HG03520 (cell line): Measurements from ENCODE around the gene HSDL2.
"Not testable (repeated sequence)": the region's sequence is repeated elsewhere in the genome, so short reads cannot be mapped to it uniquely, and the experiment has no call there.

ENCODE experiments used
- ATAC-seq: cut with Tn5 transposase; IDR thresholded peaks from one replicate; pipeline ENCODE4 v1.9.1; 2021; ENCODE audit warnings: mild to moderate bottlenecking, moderate library complexity; ENCODE audit not compliant: unreplicated experiment

HSDL2 gene

DNA sequence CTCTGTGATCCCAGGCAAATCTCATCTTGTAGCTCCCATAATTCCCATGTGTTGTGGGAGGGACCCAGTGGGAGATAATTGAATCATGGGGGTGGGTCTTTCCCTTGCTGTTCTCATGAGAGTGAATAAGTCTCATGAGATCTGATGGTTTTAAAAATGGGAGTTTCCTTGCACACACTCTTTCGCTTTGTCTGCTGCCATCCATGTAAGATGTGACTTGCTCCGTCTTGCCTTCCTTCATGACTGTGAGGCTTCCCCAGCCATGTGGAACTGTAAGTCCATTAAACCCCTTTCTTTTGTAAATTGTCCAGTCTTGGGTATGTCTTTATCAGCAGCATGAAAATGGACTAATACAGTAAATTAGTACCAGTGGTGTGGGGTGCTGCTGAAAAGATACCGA lies 14.7 kb upstream of the HSDL2 start:
- ATAC-seq = not testable (repeated sequence)

DNA sequence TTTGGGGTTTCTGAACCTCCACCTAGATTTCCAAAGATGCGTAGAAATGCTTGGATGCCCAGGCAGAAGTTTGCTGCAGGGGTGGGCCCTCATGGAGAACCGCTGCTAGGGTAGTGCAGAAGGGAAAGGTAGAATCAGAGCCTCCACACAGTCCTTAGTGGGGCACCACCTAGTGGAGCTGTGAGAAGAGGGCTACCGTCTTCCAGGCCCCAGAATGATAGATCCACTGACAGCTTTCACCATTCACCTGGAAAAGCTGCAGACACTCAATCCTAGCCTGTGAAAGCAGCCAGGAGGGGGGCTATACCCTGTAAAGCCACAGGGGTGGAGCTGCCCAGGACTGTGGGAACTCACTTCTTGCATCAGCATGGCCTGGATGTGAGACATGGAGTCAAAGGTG lies 13.3 kb upstream of the HSDL2 start:
- ATAC-seq = no peak

DNA sequence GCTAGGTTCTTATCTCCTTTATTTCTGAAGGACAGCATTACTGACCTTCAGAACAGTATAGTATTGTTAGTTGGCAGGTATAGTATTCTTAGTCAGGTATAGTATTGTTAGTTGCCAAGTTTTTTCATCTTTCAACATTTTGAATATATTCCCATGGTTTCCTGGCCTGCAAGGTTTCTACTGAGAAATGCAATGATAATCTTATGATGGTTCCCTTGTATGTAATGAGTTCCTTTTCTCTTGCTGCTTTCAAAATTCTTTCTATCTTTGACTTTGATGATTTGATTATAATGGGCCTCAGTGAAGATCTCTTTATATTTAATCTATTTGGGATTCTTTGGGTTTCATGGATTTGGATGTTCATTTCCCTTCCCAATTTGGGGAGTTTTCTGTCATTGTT lies 12.4 kb upstream of the HSDL2 start:
- ATAC-seq = no peak

DNA sequence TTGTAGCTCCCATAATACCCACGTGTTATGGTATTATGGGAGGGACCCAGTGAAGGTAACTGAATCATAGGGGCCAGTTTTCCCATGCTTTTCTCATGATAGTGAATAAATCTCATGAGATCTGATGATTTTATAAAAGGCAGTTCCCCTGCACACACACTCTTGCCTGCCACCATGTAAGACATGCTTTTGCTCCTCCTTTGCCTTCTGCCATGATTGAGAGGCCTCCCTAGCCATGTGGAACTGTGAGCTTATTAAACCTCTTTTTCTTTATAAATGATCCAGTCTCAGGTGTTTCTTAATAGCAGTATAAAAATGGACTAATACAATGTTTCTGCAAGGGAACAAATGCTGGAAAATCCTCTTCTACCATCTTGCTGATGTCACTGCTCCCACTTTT lies 10.1 kb upstream of the HSDL2 start:
- no peak for ATAC-seq

DNA sequence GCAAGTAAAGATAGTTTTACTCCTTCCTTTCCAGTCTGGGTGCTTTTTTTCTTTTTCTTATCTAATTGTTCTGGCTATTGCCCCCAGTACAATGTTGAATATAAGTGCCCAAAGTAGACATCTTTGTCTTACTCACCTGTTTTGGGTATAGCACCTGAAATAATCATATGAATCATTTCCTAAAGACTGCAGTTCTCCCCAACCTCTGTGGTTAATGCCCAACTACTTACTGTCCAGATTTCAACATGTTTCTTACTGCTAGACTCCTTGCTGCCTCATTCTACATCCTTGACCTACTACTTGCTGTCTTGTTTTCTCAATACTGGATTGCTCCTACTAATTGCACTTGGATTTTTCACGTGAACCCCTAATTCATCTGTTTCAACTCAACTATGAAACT lies 8.8 kb upstream of the HSDL2 start:
- no peak for ATAC-seq

DNA sequence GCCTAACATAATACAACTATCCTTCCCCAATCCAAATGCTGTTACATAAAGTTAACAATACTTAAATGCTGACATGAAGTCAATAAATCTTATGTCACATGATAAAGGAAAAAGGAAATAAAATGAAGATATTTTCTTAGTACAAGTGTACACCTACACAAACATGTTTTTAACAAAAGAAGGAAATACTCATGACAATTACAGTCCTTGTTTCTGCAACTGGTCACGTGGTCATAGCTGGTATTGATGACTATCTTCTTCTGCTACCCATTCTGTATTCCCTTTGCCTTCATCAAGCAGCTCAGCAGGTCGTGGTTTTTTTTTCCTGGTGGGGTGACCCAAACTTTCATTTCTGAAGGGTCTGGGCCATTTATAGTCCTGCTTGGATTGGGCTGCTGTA lies 6.2 kb upstream of the HSDL2 start:
- ATAC-seq = not testable (repeated sequence)

DNA sequence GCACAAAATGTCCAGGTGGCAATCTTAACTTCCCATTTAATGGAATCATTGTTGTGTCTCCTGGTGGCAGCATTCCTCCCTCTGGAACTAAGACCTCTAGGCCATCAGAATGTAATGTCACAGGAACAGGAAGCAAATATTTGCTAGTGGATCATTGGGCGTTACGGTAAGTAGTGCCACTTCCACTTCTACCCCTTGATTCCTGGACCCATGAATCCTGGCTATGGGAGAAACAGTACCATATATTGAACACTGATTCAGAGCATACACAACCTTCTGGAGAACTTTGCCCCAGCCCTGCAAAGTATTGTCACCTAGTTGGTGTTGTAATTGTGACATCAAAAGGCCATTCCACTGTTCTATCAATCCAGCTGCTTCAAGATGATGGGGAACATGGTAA lies 5.7 kb upstream of the HSDL2 start:
- ATAC-seq = not testable (repeated sequence)

DNA sequence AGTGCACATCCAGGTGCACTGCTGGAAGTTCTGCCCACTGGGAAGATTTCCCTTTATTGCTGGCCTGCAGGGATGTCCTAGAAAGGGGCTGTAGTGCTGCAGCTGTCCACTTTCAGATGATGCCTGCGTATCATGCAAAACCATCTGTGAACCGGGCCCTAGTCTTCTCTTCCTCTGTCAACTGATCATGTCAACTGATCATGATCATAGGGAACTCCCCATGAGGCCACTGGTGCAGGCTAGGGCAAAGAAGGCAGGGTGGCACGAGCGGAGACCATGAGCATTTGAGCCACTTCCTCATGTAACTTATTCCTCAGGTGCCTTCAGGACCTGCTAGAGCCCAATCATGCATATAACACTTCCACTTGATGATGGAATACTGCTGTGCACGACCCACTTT lies 4.5 kb upstream of the HSDL2 start:
- no peak for ATAC-seq

DNA sequence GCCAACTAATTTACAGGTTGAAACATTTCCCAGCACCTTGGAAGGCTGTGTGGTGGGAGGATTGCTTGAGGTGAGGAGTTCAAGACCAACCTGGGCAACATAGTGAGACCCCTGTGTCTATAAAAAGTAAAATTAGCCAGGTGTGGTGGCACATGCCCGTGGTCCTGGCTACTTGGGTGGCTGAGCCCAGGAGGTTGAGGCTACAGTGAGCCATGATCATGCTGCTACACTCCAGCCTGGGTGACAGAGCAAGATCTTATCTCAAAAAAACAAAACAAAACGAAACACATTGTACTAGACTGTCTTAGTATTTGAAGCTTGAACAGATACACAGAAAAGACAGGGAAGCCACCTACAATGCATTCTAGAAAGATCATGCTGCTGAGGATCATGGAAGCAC lies 2.8 kb upstream of the HSDL2 start:
- ATAC-seq = no peak

DNA sequence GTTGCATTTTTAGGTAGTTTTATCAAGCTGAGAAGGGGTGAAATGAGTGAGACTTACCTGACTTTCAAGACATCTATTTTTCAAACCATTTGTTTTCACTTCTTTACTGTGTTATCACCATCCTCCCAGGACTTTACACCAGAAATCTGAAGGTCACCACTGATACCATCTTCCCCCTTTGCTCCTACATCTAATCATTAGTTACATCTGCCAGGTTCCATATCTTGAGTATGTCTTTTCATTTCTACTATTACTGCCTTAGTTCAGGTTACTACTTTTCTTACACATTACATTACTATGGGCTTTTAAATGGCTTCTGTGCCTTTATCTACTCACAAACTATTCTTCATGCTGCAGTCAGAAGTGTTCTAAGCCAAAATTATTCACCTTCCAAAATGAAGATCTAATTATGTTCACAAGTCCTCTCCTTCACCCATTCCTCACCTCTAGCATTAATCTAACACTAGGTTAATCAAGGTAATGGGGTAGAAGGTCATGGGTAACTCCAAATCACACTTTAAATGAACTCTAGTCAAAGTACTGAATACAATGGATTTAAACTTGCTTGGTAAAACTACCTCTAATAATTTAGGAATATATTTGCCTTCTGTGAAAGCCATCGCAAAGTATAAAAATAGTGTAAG lies 2.1 kb upstream of the HSDL2 start:
- no peak for ATAC-seq

DNA sequence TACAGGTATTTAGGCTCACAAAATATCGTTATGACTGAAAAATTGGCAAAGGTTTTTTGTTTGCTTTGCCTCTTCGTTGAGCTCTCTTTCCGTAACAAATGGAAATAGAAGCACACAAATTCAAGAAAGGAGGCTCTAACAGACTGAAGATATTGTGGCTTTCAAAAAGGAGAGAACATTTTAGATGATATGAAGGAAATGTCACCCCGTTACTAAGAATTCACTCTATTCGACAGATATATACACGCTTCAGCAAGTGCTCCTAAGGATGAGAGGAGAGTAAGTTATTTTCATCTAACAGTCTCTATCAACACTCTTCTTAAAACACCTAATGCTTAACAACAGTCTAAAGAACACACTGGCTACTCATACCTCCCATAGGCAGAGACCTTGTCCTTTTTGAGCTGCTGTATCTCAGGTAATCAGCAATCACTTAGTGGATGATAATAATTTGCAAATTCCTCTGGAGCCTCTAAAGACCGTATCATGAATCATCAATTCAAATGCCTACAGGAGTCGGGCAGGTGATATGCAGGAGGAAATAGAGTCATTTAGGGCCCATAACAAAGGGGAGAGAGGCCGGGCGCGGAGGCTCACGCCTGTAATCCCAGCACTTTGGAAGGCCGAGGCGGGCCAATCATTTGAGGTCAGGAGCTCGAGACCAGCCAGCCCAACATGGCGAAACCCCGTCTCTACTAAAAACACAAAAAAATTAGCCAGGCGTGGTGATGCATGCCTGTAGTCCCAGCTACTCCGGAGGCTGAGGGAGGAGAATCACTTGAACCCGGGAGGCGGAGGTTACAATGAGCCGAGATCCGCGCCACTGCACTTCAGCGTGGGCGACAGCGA lies 1.4 kb upstream of the HSDL2 start:
- peak; percentile 4 for ATAC-seq

DNA sequence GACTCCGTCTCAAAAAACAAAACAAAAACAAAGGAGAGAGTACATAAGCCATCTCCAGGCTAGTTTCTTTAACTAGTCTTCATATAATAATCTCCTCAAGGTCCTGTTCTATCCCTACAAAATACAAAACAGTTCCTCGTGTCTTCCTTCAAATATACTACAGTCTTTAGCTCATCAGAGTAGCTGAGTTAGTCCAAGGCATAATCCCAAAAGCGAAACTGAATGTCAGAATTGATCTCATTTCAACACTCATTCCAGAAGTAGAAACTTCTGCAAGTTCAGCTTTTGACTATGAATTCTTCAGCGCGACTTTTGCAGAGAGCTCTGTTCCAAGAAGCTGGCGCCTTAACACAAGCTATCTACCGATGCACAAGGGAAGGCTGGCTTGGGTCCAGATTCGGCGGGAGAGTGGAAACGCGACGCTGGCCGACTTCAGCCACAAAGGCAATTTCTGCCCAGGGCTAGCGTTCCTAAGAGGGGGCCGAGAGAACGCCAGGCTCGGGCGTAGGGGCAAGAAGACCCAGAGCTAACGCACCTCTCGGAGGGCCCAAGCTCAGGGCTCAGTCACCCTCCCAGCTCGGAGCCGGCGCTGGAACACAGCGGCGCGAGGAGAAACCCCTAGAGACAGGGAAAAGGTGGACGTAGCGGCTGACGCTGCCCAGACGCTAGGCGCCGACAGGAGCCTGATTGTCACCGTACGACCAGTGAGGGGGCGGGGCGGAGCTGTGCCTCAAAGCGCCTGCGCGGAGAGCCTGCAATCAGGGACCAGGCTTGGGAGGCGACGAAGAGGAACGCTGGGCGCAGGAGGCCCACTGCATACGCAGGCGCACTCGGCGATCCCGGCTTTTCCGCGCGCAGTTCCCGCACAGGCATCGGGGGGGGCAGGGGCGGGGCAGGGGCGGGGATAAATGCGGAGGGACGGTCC lies 469 bp upstream of the HSDL2 start:
- ATAC-seq = peak; percentile 67

DNA sequence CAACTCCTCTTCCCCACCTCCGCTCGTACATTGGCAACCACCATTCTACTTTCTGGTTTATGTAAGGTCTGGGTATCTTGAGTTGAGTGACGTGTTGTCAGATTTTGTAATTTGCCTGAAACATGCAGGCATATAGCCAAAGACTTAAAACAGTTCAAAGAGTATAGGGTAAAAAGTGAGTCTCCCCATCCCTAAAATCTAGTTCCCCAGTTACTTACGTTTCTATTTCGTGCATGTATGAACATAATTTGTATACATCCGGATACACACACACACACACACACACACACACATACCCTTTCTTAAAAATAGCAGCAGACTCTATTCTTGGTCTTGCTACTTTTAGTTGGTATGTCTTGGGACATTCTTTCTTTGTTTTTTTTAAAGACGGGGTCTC lies 915 bp downstream of the HSDL2 start:
- no peak for ATAC-seq

DNA sequence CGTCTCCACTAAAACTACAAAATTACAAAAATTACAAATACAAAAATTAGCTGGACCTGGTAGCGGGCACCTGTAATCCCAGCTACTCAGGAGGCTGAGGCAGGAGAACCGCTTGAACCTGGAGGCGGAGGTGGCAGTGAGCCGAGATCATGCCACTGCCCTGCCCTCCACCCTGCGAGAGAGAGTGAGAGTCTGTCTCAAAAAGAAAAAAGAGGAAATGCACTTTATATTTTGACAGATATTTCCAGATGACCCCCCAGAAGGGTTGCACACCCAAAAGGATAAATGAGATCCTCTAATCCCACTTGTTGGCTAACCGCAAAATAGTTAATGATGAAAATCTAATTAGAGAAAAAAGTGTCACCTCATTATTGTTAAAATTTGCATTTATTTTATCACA lies 2.2 kb downstream of the HSDL2 start:
- no peak for ATAC-seq

DNA sequence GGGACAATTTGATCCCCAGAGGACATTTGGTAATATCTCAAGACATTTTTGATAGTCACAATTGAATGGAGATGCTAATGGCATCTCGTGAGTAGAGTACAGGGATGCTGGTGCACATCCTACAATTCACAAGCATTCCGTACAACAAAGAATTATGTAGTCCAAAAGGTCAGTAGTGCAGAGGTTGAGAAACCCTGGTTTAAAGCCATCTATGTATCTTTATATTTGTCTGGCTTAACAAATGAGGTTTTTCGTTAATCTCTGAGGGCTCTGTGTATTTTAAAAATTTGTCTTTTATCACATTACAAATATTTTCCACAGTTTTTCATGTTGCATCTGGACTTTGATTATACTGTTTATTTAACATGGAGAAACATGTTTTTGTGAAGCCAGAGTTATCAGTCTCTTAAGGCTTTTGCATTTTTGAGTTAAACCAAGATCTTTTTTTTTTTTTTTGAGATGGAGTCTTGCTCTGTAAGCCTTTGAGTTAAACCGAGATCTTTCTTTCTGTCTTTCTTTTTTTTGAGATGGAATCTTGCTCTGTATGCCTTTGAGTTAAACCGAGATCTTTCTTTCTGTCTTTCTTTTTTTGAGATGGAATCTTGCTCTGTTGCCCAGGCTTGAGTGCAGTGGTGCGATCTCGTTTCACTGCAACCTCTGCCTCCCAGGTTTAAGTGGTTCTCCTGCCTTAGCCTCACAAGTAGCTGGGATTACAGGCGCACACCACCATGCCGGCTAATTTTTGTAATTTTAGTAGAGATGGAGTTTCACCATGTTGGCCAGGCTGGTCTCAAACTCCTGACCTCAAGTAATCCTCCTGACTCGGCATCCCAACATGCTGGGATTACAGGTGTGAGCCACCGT lies 2.8 kb downstream of the HSDL2 start:
- ATAC-seq = no peak

DNA sequence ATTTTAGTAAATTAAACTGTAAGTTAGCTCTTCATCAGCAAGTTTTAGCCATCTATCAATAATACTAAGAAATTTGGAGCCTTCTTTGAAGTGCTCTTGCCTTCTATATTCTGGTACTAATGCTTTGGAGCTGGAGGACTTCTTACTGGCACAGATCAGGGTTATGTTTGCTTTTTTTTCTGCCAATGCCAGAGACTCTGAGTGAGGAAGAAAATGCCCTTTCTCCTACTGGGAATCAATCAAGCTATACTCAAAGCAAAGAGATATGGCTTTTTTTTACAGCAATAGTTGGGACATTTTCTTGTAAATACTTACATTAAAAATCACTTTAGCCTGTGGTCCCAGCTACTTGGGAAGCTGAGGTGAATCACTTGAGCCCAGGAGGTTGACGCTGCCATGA lies 4.3 kb downstream of the HSDL2 start:
- ATAC-seq = no peak

DNA sequence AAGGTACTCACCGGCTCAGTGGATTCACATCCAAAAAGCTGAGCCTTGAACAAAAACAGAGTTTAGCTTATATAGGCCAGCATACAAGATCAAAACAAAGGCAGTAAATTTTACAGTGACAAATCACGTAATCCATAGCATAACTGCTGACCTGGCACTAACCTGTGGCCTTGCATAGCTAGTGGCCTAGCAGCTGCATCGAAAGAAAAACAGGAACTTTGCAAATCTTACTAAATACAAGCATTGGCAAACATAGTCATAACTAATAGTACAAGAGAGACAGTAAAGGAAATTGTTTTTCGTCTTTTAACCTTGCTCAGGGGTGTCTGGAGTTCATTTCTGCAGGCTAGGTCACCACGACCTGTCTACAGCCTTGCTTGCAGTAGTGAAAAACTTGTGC lies 4.8 kb downstream of the HSDL2 start:
- no peak for ATAC-seq

DNA sequence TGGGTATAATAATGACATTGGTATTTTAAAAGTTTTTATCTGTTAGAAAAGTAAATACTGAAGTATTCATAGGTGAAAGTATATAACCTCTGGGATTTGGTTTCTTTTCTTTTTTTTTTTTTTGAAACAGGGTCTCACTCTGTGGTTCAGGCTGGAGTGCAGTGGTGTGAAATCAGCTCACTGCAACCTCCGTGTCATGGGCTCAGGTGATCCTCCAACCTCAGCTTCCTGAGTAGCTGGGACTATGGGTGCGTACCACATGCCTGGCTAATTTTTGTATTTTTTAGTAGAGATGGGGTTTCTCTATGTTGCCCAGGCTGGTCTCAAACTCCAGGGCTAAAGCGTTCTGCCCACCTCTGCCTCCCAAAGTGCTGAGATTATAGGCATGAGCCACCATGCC lies 7.2 kb downstream of the HSDL2 start:
- ATAC-seq = no peak

DNA sequence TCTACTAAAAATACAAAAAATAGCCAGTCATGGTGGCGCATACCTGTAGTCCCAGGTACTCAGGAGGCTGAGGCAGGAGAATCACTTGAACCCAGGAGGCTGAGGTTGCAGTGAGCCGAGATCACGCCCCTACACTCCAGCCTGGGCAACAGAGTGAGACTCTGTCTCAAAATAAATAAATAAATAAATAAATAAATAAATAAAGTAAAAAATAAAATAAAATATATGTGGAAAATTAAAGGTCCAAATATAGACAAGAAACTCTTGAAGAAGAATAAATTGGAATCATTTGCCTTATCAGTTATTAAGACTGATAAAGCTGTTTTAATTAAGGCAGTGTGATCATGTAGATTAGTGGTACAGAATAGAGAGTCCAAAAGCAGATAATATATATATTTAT lies 10.0 kb downstream of the HSDL2 start:
- not testable (repeated sequence) for ATAC-seq

DNA sequence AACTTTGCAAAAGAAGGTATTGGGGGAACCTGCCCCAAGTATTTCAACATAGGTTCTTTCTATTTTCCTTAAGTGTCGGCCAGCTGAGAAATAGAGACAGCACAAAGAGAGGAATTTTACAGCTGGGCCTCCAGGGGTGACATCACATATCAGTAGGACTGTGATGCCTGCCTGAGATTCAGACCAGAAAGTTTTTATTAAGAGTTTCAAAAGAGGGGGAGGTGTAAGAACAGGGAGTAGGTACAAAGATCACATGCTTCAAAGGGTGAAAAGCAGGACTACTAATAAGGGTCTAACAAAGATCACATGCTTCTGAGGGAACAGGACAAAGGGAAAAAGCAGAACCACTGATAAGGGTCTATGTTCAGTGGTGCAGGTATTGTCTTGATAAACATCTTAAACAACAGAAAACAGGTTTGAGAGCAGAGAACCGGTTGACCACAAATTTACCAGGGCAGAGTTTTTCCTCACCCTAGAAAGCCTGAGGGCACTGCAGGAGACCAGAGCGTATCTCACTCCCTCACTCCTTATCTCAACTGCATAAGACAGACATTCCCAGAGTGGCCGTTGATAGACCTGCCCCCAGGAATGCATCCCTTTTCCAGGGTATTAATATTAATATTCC lies 12.1 kb downstream of the HSDL2 start:
- ATAC-seq = not testable (repeated sequence)
